Astrocyte (in vitro differentiated cells and primary cell): Measurements from ENCODE around the gene ARFIP1. TPM values are rescaled to one million over a fixed set of nuclear protein-coding genes. Genes with fewer than 3 reads are reported as not detected.

Source experiments
- DNase-seq: peaks from one replicate; pipeline ENCODE4 v3.0.0-alpha.2; 2010; ENCODE audit warnings: low read depth
- FAIRE-seq: peaks from 2 replicates; lab custom pipeline; 2011; peaks lifted over from hg19 to GRCh38; lab: Jason Lieb, UNC
- H2AFZ ChIP-seq: 2 replicates; pipeline ENCODE4 v1.6.0; 2012; ENCODE audit warnings: low read depth, low read length, inconsistent platforms
- H3K27ac ChIP-seq: 2 replicates; pipeline ENCODE4 v1.5.1; 2011; ENCODE audit warnings: low read depth, low read length, inconsistent platforms
- H3K27me3 ChIP-seq: 2 replicates; pipeline ENCODE4 v1.6.0; 2011; ENCODE audit warnings: low read length, inconsistent platforms; ENCODE audit not compliant: insufficient read depth
- H3K36me3 ChIP-seq: 2 replicates; pipeline ENCODE4 v1.5.1; 2011; ENCODE audit warnings: low read length, inconsistent platforms; ENCODE audit not compliant: insufficient read depth
- H3K4me1 ChIP-seq: 2 replicates; pipeline ENCODE4 v1.5.1; 2011; ENCODE audit warnings: low read length, inconsistent platforms; ENCODE audit not compliant: insufficient read depth
- H3K4me2 ChIP-seq: 2 replicates; pipeline ENCODE4 v1.6.0; 2012; ENCODE audit warnings: low read length, inconsistent platforms
- H3K4me3 ChIP-seq: 2 replicates; pipeline ENCODE4 v1.5.1; 2011; ENCODE audit warnings: low read depth, mild to moderate bottlenecking, low read length, inconsistent platforms; ENCODE audit not compliant: insufficient read depth
- H3K79me2 ChIP-seq: 2 replicates; pipeline ENCODE4 v1.6.0; 2012; ENCODE audit warnings: mild to moderate bottlenecking, low read length, inconsistent platforms; ENCODE audit not compliant: insufficient read depth
- H3K9ac ChIP-seq: 2 replicates; pipeline ENCODE4 v1.6.0; 2012; ENCODE audit warnings: mild to moderate bottlenecking, low read length, inconsistent platforms
- H3K9me3 ChIP-seq: 2 replicates; pipeline ENCODE4 v1.5.1; 2012; ENCODE audit warnings: low read depth, mild to moderate bottlenecking, low read length, inconsistent platforms; ENCODE audit not compliant: insufficient read depth
- H4K20me1 ChIP-seq: 2 replicates; pipeline ENCODE4 v1.6.0; 2012; ENCODE audit warnings: low read length, inconsistent platforms; ENCODE audit not compliant: insufficient read depth
- H3K27ac Mint-ChIP-seq: one replicate; pipeline ENCODE4 v1.8.0; 2021; ENCODE audit warnings: mild to moderate bottlenecking, mixed read lengths; ENCODE audit not compliant: unreplicated experiment
- H3K27me3 Mint-ChIP-seq: one replicate; pipeline ENCODE4 v1.8.0; 2021; ENCODE audit warnings: low read depth, mixed read lengths; ENCODE audit not compliant: unreplicated experiment
- H3K36me3 Mint-ChIP-seq: one replicate; pipeline ENCODE4 v1.8.0; 2021; ENCODE audit warnings: low read depth, mixed read lengths; ENCODE audit not compliant: unreplicated experiment
- H3K4me1 Mint-ChIP-seq: one replicate; pipeline ENCODE4 v1.8.0; 2021; ENCODE audit warnings: low read depth, mixed read lengths; ENCODE audit not compliant: unreplicated experiment
- H3K4me3 Mint-ChIP-seq: one replicate; pipeline ENCODE4 v1.8.0; 2021; ENCODE audit warnings: mild to moderate bottlenecking, moderate library complexity, mixed read lengths; ENCODE audit not compliant: unreplicated experiment
- H3K9me3 Mint-ChIP-seq: one replicate; pipeline ENCODE4 v1.8.0; 2021; ENCODE audit warnings: mild to moderate bottlenecking, mixed read lengths; ENCODE audit not compliant: unreplicated experiment
- CTCF ChIP-seq: IDR thresholded peaks from 2 replicates; pipeline ENCODE4 v1.5.1; 2011; ENCODE audit warnings: low read depth, mild to moderate bottlenecking, inconsistent platforms, low read length, moderate library complexity; ENCODE audit not compliant: insufficient read depth
- EZH2 ChIP-seq: IDR thresholded peaks from 2 replicates; pipeline ENCODE4 v1.6.1; 2012; ENCODE audit warnings: mild to moderate bottlenecking, low read length, inconsistent platforms; ENCODE audit not compliant: insufficient read depth
- total RNA-seq: library from RNA; stranded (reverse); gene quantifications from 2 replicates; pipeline ENCODE4 v1.2.1, GENCODE V29; 2021

ARFIP1 gene
- total RNA-seq, 1 donor from 2014 or later = 30.7 TPM

- Histone ChIP-seq H3K27me3 (no peaks in the 10 kb centered on the region), H3K4me3 (no peak overlapping the region), H3K79me2 (no peaks in the 10 kb centered on the region), H3K4me2 (no peak overlapping the region), H3K4me1 (peaks cover 9% of the 10 kb centered on the region), H4K20me1 (no peaks in the 10 kb centered on the region), H3K36me3 (no peaks in the 10 kb centered on the region), H2AFZ (no peak overlapping the region), H3K27ac (no peak overlapping the region), H3K9me3 (no peaks in the 10 kb centered on the region), H3K9ac (no peak overlapping the region)
- no peaks in the 10 kb centered on the region for H3K27me3 Mint-ChIP-seq
- no peak overlapping the region for H3K27ac Mint-ChIP-seq
- H3K4me3 Mint-ChIP-seq = no peak overlapping the region
- no peak for TF ChIP-seq EZH2
- no peak for TF ChIP-seq CTCF
- no peaks in the 10 kb centered on the region for H3K36me3 Mint-ChIP-seq
- no peak for DNase-seq
- FAIRE-seq = no peak
- H3K9me3 Mint-ChIP-seq = no peaks in the 10 kb centered on the region
- H3K4me1 Mint-ChIP-seq = peaks cover 13% of the 10 kb centered on the region
Measured at GRCh38 chr4:152959080-152959479, 179.3 kb downstream of the ARFIP1 start.

- no peaks in the 10 kb centered on the region for H3K36me3 Mint-ChIP-seq
- no peak overlapping the region for H3K4me3 Mint-ChIP-seq
- Histone ChIP-seq H3K4me2 (no peak overlapping the region), H3K9ac (no peak overlapping the region), H3K4me3 (no peak overlapping the region), H3K4me1 (peaks cover 9% of the 10 kb centered on the region), H3K79me2 (no peaks in the 10 kb centered on the region), H3K36me3 (no peaks in the 10 kb centered on the region), H4K20me1 (no peaks in the 10 kb centered on the region), H3K27me3 (no peaks in the 10 kb centered on the region), H3K27ac (no peak overlapping the region), H2AFZ (no peak overlapping the region), H3K9me3 (no peaks in the 10 kb centered on the region)
- H3K27ac Mint-ChIP-seq = no peak overlapping the region
- peaks cover 13% of the 10 kb centered on the region for H3K4me1 Mint-ChIP-seq
- H3K9me3 Mint-ChIP-seq = no peaks in the 10 kb centered on the region
- FAIRE-seq = no peak
- DNase-seq = no peak
- TF ChIP-seq EZH2 = no peak
- TF ChIP-seq CTCF = no peak
- no peaks in the 10 kb centered on the region for H3K27me3 Mint-ChIP-seq
Measured at GRCh38 chr4:152960082-152960481, 180.3 kb downstream of the ARFIP1 start.

- H3K4me1 Mint-ChIP-seq = peaks cover 13% of the 10 kb centered on the region
Measured at GRCh38 chr4:152961014-152961772, 181.4 kb downstream of the ARFIP1 start.

More at GRCh38 chr4:152961014-152961772, 181.4 kb downstream of the ARFIP1 start:
- DNase-seq (no peak), FAIRE-seq (no peak)
- Histone ChIP-seq H3K36me3 (no peaks in the 10 kb centered on the region), H3K4me1 (peaks cover 9% of the 10 kb centered on the region), H3K9me3 (no peaks in the 10 kb centered on the region), H2AFZ (no peak overlapping the region), H3K4me2 (no peak overlapping the region), H3K79me2 (no peaks in the 10 kb centered on the region), H3K9ac (no peak overlapping the region), H4K20me1 (no peaks in the 10 kb centered on the region), H3K27ac (no peak overlapping the region), H3K27me3 (no peaks in the 10 kb centered on the region), H3K4me3 (no peak overlapping the region)
- Mint-ChIP-seq H3K27me3 (no peaks in the 10 kb centered on the region), H3K36me3 (no peaks in the 10 kb centered on the region), H3K9me3 (no peaks in the 10 kb centered on the region), H3K4me3 (no peak overlapping the region), H3K27ac (no peak overlapping the region)
- TF ChIP-seq EZH2 (no peak), CTCF (no peak)
